Fibroblast of skin of abdomen (primary cell): Measurements from ENCODE around the gene PHLDB1. TPM values are rescaled to one million over a fixed set of nuclear protein-coding genes. Genes with fewer than 3 reads are reported as not detected.
"Not testable (repeated sequence)": the region's sequence is repeated elsewhere in the genome, so short reads cannot be mapped to it uniquely, and the experiment has no call there.

Experiments used
- DNase-seq: peaks from one replicate; pipeline ENCODE4 v3.0.0-alpha.2; 2013
- polyA plus RNA-seq, 2 experiments: library from polyadenylated mRNA; unstranded; fragments of 120-200 nt; gene quantifications; one replicate each; pipeline ENCODE4 v1.2.1, GENCODE V29; 2013; ENCODE audit not compliant: insufficient read length in 2 of 2

Gene PHLDB1
- 73.4 TPM for polyA plus RNA-seq (2013, experiment 1 of 2; ENCODE audit: insufficient read length)
- polyA plus RNA-seq (2013, experiment 2 of 2; ENCODE audit: insufficient read length): 74.7 TPM

GRCh38 chr11:118607401-118608359, at the start of gene PHLDB1:
TSS of gene PHLDB1 (plus strand) at chr11:118607615. CDS start at chr11:118613837, 6,222 bp downstream.
- peak; percentile 73 for DNase-seq

- no peak for DNase-seq
Observed at GRCh38 chr11:118560806-118561205, 46.6 kb upstream of the PHLDB1 start.

GRCh38 chr11:118565051-118565450, 42.4 kb upstream of the PHLDB1 start:
- no peak for DNase-seq

- DNase-seq: no peak
Observed at GRCh38 chr11:118569670-118570069, 37.7 kb upstream of the PHLDB1 start.

- DNase-seq: no peak
Observed at GRCh38 chr11:118570787-118571186, 36.6 kb upstream of the PHLDB1 start.

GRCh38 chr11:118571701-118572060, 35.7 kb upstream of the PHLDB1 start:
- peak; percentile 14 for DNase-seq

GRCh38 chr11:118572061-118572980, 35.1 kb upstream of the PHLDB1 start, which contains the start of gene ARCN1:
TSS of gene ARCN1 (plus strand) at chr11:118572409. CDS start at chr11:118572548, 139 bp downstream.
- peak; percentile 85 for DNase-seq

- peak; percentile 42 for DNase-seq
Observed at GRCh38 chr11:118572981-118573550, 34.3 kb upstream of the PHLDB1 start.

- no peak for DNase-seq
Observed at GRCh38 chr11:118574636-118575035, 32.8 kb upstream of the PHLDB1 start.

- DNase-seq: not testable (repeated sequence)
Observed at GRCh38 chr11:118577995-118578394, 29.4 kb upstream of the PHLDB1 start.

GRCh38 chr11:118581057-118581456, 26.4 kb upstream of the PHLDB1 start:
- no peak for DNase-seq

GRCh38 chr11:118587952-118588351, 19.5 kb upstream of the PHLDB1 start:
- DNase-seq: no peak

GRCh38 chr11:118592616-118593367, 14.6 kb upstream of the PHLDB1 start:
- DNase-seq: no peak

- DNase-seq: peak; percentile 38
Observed at GRCh38 chr11:118594984-118595383, 12.4 kb upstream of the PHLDB1 start.

GRCh38 chr11:118596224-118597146, 10.9 kb upstream of the PHLDB1 start:
- DNase-seq: no peak

GRCh38 chr11:118597556-118597955, 9.9 kb upstream of the PHLDB1 start:
- no peak for DNase-seq

- no peak for DNase-seq
Observed at GRCh38 chr11:118602331-118602730, 5.1 kb upstream of the PHLDB1 start.

GRCh38 chr11:118603709-118604108, 3.7 kb upstream of the PHLDB1 start:
- not testable (repeated sequence) for DNase-seq

GRCh38 chr11:118604566-118604965, 2.8 kb upstream of the PHLDB1 start:
- no peak for DNase-seq

GRCh38 chr11:118605116-118605867, 2.1 kb upstream of the PHLDB1 start:
- peak; percentile 92 for DNase-seq
